GM12872 (cell line): Measurements from ENCODE around the gene TXNIP.

ENCODE experiments used
- TF ChIP-seq, protein P1 (sequence below): IDR thresholded peaks from 3 replicates; pipeline ENCODE4 v1.5.1; 2011; ENCODE audit warnings: low read depth, mild to moderate bottlenecking, low read length, moderate library complexity; ENCODE audit not compliant: insufficient read depth

The TXNIP gene, protein sequence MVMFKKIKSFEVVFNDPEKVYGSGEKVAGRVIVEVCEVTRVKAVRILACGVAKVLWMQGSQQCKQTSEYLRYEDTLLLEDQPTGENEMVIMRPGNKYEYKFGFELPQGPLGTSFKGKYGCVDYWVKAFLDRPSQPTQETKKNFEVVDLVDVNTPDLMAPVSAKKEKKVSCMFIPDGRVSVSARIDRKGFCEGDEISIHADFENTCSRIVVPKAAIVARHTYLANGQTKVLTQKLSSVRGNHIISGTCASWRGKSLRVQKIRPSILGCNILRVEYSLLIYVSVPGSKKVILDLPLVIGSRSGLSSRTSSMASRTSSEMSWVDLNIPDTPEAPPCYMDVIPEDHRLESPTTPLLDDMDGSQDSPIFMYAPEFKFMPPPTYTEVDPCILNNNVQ

DNA sequence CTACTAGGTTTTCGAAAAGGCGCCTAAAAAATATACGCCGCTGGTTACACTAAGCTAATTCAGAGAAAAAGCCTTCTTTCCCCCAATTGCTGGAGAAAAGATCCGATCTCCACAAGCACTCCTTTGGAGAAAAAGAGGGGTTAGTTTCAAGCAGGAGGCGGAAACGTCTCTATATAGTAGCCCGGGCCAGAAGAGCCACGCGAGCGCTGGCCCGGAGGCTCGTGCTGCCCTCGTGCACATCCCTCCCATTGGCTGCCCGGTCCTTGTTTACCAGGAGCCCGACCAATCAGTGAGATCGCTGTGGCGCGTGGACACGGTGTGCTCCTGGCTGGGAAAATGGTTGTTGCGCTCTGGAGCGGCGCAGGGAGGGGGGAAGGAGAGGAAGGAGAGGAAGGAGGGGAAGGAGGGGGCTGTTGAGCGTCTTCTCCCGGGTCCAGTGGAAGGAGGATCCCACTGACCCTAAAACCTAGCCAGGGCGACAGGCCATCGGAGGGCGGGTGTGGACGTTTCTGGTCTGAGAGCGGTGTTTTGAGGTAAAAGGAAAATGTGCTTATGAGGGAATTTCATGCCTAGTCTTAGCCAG lies at the start of gene TXNIP:
Gene TXNIP, minus strand, starts transcription at position 147 of the 583 bp plus-strand sequence. CDS start 313 bp downstream, outside the sequence.
- TF ChIP-seq, protein P1, sequence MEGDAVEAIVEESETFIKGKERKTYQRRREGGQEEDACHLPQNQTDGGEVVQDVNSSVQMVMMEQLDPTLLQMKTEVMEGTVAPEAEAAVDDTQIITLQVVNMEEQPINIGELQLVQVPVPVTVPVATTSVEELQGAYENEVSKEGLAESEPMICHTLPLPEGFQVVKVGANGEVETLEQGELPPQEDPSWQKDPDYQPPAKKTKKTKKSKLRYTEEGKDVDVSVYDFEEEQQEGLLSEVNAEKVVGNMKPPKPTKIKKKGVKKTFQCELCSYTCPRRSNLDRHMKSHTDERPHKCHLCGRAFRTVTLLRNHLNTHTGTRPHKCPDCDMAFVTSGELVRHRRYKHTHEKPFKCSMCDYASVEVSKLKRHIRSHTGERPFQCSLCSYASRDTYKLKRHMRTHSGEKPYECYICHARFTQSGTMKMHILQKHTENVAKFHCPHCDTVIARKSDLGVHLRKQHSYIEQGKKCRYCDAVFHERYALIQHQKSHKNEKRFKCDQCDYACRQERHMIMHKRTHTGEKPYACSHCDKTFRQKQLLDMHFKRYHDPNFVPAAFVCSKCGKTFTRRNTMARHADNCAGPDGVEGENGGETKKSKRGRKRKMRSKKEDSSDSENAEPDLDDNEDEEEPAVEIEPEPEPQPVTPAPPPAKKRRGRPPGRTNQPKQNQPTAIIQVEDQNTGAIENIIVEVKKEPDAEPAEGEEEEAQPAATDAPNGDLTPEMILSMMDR: no peak

DNA sequence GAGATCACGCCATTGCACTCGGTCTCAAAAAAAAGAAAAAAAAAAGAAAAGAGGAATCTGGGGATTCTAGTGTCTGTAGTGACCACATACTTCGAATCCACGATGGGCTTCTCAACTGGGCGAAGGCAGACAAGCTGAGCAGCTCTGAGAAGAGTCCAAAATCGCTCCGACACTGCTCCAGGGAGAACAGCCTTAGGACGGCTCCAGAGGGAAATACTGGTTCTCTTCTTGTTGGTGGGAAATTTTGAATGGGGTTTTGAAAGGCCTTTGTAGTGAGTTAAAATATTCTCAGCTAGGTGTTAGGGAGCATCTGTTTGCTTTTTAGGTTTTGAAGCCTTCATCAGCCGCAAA lies 43.4 kb upstream of the TXNIP start:
- TF ChIP-seq, protein P1: no peak

DNA sequence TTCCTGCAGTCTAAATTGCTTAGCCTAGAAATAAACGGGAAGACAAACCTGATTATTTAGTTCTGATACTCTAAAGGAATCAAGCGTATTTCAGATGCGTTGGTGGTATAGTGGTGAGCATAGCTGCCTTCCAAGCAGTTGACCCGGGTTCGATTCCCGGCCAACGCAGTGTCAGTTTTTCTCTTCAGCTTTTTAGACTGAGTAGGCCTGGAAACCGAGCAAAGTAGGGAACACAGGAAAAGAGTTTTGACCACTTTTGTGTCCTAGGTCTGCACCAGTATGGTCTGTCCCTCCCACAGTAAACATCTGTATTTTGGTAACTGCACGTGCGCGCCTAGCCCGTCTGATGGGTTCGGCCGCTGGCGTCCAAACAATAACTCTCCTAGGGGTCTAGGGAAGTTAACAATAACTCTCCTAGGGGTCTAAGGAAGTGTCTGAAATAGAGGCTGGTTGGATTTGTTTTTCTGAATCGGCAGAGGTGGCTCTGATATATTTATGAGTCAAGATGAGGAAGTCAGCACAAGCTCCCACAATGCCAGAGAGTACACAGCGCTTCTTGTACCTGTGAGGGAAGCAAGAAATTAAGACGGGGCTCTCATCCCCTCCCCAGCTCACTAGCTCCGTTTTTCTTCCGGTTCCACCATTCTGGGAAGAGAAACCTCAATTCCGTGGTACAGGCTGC lies 40.7 kb upstream of the TXNIP start:
- TF ChIP-seq, protein P1: no peak

DNA sequence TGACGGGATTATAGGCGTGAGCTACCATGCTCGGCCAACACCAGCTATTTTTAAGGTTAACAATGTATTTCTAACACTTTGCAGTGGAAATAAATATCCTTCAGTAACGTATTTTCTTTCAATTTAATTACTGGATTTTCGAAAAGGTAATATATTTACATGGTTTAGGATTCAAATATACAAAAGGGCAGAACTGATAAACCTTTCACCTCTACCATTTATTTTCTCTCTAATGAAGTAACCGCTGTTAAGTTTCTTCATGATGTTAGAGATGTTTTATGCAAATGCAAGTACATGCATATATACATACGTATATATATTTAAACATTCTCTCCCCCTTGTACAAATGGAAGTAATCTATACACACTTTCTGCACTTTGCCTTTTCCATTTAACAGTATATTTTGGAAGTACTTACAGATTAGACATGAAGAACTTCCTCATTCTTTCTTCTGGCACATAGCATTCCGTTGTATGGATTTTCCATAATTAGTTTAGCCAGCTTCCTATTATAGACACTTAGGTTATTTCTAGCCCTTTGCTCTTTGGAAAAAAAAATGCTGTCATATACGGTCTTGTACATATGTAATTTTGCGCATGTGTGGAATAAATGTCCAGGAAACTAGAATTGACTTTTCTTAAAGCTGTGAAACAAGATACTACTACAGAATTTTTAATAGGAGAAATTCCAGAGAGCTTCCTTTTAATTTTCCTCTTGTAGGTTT lies 40.0 kb upstream of the TXNIP start:
- TF ChIP-seq, protein P1: no peak

DNA sequence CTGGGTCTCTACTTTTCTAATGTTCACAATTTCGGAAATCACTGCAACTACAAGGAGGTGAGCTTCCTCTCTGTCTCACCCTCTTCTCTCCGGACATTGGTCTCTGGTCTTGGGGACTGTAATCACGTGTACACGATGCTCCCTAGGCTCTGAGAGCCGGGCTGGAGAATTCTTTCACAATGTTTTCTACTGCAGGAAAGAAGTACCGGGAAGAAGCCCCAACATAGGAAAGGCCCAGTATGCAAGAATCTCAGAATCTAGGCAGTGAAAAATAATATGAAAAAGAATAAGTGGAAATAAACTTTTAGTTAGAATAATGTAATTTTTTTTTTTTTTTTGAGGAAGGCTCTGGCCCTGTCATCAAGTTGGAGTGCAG lies 38.7 kb upstream of the TXNIP start:
- TF ChIP-seq, protein P1: no peak

DNA sequence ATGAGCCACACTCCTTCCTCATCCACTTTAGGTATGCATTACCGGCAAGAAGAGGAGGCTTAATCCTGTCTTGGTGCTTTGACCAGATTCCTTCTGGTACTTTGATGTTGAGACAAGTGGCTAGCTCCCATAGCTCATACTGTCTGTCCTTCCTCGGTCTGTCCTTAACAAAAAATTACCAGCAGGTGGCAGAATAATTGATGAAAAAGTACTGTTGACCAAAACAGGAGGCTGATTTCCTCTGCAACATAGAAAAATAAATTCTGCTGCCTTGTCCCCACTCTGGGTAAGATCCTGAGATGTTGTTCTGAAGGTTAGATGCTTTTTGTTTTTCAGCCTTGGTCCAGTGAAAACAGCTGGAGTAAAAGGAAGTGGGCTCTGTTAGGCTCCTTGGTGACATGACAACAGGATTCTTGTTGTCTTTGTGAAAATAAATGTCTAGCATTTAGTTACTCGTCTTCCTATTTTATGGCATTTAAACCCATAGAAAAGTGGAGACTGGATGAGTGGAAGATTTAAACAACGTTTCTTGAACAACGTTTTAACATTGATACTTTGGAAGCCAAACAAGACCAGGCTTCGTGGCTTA lies 36.3 kb upstream of the TXNIP start:
- TF ChIP-seq, protein P1: peak; percentile 52; the same call in 2 of the 3 replicates
